DMS114 treated with DMSO at 0.1 percent for 48 hours (cell line): ENCODE data around the gene HEPACAM.

ENCODE experiments used
- DNase-seq: peaks from one replicate; lab custom pipeline; 2025; ENCODE audit not compliant: unreplicated experiment; lab: John Stamatoyannopoulos, UW

The HEPACAM gene

GRCh38 chr11:124884869-124885479 is 50.9 kb downstream of the HEPACAM start:
- DNase-seq: no peak

GRCh38 chr11:124884340-124884739 is 51.5 kb downstream of the HEPACAM start:
- no peak for DNase-seq

- no peak for DNase-seq
These were observed 53.3 kb downstream of the HEPACAM start for GRCh38 chr11:124882339-124883071.

- DNase-seq: no peak
These were observed 54.9 kb downstream of the HEPACAM start for GRCh38 chr11:124880958-124881357.

GRCh38 chr11:124880290-124880611 is 55.6 kb downstream of the HEPACAM start:
- DNase-seq: no peak

- no peak for DNase-seq
These were observed 56.2 kb downstream of the HEPACAM start for GRCh38 chr11:124879493-124880289.

GRCh38 chr11:124878759-124879492 is 56.9 kb downstream of the HEPACAM start:
- DNase-seq: no peak

- no peak for DNase-seq
These were observed 57.7 kb downstream of the HEPACAM start for GRCh38 chr11:124877910-124878758.

- no peak for DNase-seq
These were observed 58.3 kb downstream of the HEPACAM start for GRCh38 chr11:124877631-124877909.

- DNase-seq: no peak
These were observed 58.8 kb downstream of the HEPACAM start for GRCh38 chr11:124876818-124877630.

- DNase-seq: peak; percentile 63
These were observed 59.7 kb downstream of the HEPACAM start for GRCh38 chr11:124875943-124876817.

- no peak for DNase-seq
These were observed 60.4 kb downstream of the HEPACAM start for GRCh38 chr11:124875401-124875800.

- no peak for DNase-seq
These were observed 61.1 kb downstream of the HEPACAM start for GRCh38 chr11:124874571-124875255.

- DNase-seq: no peak
These were observed 61.9 kb downstream of the HEPACAM start for GRCh38 chr11:124873951-124874350.

- DNase-seq: no peak
These were observed 63.1 kb downstream of the HEPACAM start for GRCh38 chr11:124872741-124873140.

- no peak for DNase-seq
These were observed 63.6 kb downstream of the HEPACAM start for GRCh38 chr11:124872280-124872679.

- DNase-seq: no peak
These were observed 65.4 kb downstream of the HEPACAM start for GRCh38 chr11:124870430-124870829.

- no peak for DNase-seq
These were observed 65.9 kb downstream of the HEPACAM start for GRCh38 chr11:124869856-124870387.
